DMS153 (cell line): Measurements from ENCODE around the gene CERS3.

Experiments
- DNase-seq: peaks from one replicate; lab custom pipeline; 2025; lab: John Stamatoyannopoulos, UW

The CERS3 gene

DNA sequence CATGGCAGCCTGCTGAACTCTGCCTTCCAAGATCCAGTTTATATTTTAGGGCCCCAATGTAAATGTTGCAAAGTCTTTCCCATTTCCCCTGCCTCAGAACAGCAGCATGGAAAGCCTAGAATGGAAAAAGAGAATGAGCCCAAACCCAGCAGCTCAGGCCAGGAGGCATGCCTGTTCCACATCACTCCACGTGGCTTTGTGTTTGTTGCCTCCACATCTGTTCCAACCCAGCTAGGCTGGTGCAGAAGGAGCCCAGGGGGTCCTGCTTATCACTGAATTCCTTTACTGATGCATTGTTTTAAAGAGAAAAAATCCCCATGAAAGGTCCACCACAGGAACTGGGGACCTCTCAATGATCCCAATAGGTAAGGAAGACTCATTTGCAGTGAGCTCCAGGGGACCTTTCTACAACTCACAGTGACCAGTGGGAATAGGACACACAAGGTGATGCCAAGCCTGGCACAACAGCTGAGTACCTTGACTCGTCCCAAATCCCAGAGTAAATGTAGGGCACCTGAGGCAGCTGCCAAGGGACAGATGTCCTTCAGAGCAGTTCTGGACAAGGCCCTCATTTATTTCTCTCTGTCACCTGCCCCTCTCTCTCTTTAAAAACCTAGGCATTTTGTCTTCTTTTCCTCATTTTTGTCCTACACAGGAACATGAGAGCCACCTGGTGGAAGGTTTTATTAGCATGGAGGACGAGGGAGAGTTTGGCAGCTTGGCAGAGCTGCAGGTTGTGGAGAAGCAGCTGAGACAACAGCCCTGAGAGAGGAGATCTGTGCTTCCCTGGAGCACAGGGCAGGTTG, 145.2 kb downstream of the CERS3 start:
- no peak for DNase-seq

DNA sequence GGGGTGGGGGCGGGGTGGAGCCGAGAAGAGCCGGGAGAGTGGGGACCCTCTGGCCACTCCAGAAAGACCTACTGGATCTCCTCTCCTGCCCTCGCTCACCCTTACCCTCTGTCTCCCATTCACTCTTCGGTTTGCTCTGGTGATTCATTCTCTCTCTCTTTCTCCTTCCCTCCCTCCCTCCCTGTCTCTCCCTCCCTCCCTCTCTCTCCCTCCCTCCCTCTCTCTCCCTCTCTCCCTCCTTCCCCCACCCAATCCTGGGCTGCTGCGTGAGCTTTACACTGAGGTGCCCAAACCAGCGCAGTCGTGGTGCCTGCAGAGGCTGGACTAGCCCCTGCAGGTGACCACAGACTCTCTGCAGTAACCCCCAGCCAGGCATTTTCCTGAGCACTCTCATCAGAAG, 154.8 kb downstream of the CERS3 start:
- no peak for DNase-seq

DNA sequence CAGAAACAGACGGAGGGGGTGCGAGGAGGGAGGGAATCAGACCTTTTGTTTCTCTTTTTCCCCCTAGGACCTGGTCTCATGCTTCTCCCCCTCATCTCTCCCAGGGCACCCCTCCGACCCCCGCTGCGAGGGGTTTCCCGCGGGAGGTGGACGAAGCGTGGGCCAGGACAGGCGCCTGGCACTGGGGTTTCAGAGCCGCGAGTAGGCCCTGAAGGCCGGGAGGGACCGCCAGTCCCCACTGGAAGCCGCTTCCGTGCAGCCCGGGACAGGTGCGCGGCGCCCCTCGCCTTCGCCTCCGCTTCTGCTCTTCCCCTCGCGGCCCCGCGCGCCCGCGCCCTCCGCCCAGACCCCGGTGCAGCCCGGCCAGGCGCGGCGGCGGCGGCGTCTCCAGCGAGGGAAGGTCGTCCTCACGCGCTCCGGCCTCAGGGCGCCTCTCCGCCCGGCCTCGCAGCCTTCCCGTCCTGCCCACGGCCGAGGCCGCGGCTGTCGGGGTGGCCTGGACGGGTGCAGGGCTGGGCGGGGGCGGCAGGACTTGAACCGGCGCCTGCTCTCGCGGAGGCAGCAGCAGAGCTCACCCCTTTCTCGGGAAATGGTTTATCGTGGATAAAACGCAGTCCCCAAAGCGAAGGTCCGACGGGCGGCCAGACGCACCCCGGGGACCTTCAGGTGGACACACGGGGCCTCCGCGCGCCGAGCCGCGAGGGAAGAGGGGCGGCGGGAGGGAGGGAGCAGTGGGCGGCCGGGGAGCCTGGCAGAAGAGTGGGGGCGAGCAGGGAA, 155.4 kb downstream of the CERS3 start:
- DNase-seq, result no peak

DNA sequence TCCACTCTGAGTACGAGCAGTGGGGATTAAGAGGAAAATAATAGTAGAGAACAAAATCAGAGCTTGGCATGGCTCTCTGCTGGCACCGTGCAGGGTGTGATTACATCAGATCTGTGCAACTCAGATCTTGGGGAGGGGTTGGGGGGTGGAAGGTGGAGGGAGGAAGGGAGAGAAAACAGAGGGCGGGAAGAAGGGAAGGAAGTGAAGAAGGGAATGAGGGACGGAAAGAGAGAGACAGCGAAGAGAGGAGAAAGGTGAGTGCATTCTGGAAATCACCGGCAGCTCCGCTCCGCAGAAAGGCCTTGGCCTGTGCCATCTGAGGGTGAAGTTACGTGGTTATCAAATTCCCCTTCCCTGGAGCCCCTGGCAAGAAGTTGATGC, 156.0 kb downstream of the CERS3 start:
- no peak for DNase-seq

DNA sequence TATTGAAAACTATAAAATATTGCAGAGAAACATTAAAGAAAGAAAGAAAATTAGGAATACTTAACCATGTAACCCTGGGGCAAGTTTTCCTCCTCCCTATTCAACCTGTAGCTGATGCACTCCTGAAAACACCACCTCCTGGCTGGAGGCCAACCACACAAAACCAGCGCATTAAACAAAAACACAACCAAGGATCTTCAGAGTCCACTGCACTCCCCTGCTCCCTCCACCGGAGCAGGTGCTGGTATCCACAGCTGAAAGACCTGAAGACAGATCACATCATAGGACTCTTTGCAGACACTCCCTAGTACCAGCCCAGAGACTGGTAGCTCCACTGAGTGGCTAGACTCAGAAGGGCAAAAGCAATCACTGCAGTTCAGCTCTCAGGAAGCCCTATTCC, 173.4 kb downstream of the CERS3 start:
- no peak for DNase-seq

DNA sequence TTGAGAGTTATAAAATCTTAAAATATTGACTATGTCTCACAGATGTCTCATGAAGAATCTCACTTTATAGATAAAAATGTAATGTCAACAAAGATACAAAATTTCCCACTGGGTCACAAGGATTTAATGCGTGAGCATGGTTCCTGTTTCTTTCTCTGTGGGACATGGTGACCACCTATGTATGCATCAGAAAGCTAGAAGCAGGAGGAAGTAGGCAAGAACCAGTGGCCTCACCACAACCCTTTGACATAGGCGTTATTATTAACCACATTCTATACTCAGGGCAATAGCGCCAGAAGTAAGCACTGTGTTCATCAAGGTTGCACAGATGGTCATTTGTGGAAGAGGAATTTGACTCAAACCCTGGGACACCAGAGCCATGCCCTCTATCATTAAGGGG, 175.3 kb downstream of the CERS3 start:
- DNase-seq, result no peak

DNA sequence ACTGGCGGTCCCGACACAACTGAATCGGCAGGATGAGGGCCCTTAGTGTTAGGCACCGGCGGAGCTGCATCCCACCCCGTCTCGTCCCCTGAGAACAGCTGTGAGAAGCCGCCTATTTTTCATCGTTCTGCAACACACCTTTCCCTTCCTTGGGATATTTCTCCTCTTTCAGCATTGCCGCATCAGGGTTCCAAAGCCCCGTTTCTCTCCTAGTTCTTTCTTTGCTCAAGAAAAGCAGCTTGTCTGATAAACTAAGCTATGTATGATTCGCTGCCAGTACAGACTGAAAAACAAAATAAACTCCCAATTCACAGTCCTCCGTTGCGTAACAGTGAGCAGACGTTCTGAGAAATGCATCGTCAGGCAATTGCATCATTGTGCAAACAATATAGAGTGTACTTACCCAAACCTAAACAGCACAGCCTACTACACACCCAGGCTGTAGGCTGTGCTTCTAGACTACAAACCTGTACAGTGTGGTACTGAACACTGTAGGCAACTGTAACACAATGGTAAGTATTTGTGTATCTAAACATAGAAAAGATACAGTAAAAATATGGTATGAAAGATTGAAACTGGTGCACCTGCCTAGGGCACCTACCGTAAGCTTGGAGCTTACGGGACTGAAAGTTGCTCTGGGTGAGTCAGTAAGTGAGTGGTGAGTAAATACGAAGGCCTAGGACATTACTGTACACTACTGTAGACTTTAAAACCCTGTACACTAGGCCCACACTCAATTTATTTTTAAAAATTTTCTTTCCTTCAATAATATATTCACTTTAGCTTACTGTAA, 178.1 kb downstream of the CERS3 start:
- DNase-seq, result peak; percentile 28
